Choroid plexus epithelial cell (primary cell): Measurements from ENCODE around the gene CPD.
A peak's percentile ranks its signal among the peaks of the same experiment; 100 is the strongest.
"Not testable (repeated sequence)": the region's sequence is repeated elsewhere in the genome, so short reads cannot be mapped to it uniquely, and the experiment has no call there.

ENCODE experiments used
- DNase-seq: peaks from one replicate; pipeline ENCODE4 v3.0.0-alpha.2; 2010; ENCODE audit warnings: low read depth
- H3K4me3 ChIP-seq: 2 replicates; pipeline ENCODE4 v1.5.1; 2011; ENCODE audit warnings: low read depth, mild to moderate bottlenecking, control low read depth, low read length, moderate library complexity
- TF ChIP-seq, protein P1 (sequence below): conservative IDR thresholded peaks from 2 replicates; pipeline ENCODE4 v1.5.1; 2011; ENCODE audit warnings: low read depth, mild to moderate bottlenecking, control low read depth, inconsistent platforms, low read length, moderate library complexity

CPD gene

DNA sequence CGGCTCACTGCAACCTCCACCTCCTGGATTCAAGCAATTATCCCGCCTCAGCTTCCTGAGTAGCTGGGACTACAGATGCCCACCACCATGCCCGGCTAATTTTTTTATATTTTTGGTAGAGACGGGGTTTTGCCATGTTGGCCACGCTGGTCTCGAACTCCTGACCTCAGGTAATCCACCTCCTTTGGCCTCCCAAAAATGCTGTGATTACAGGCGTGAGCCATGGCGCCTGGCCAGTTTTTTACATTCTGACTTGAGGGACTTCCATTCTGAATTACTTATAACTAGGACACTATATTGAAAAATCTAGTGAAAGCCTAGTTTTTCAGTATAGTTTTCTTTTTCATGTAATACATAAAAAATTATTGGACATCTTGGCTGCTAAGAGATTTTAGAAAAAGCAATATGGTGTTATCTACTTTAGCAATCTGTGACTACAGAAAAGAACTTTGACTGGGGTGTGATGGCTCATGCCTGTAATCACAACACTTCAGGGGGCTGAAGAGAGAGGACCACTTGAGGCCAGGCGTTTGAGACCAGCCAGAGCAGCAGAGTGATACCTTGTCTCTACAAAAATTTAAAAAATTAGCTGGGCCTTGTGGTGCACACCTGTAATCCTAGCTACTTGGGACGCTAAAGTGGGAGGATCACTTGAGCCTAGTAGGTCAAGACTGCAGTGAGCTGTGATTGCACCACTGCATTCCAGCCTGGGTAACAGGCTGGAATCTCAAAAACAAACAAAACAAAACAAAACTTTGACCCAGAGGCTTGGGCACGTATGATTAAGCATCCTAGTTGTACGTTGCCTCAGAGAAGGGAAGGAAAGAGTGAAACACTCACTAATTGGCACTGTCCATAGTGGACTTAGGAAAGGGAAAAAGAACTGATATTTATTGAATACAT, 71.6 kb downstream of the CPD start:
- TF ChIP-seq, protein P1, sequence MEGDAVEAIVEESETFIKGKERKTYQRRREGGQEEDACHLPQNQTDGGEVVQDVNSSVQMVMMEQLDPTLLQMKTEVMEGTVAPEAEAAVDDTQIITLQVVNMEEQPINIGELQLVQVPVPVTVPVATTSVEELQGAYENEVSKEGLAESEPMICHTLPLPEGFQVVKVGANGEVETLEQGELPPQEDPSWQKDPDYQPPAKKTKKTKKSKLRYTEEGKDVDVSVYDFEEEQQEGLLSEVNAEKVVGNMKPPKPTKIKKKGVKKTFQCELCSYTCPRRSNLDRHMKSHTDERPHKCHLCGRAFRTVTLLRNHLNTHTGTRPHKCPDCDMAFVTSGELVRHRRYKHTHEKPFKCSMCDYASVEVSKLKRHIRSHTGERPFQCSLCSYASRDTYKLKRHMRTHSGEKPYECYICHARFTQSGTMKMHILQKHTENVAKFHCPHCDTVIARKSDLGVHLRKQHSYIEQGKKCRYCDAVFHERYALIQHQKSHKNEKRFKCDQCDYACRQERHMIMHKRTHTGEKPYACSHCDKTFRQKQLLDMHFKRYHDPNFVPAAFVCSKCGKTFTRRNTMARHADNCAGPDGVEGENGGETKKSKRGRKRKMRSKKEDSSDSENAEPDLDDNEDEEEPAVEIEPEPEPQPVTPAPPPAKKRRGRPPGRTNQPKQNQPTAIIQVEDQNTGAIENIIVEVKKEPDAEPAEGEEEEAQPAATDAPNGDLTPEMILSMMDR: no peak
- H3K4me3 ChIP-seq: no peak overlapping the region
- DNase-seq: peak; percentile 72

- no peak overlapping the region for H3K4me3 ChIP-seq
- TF ChIP-seq, protein P1: no peak
- DNase-seq: peak; percentile 16
Measured at GRCh38 chr17:30454635-30455034, 75.9 kb downstream of the CPD start.

DNA sequence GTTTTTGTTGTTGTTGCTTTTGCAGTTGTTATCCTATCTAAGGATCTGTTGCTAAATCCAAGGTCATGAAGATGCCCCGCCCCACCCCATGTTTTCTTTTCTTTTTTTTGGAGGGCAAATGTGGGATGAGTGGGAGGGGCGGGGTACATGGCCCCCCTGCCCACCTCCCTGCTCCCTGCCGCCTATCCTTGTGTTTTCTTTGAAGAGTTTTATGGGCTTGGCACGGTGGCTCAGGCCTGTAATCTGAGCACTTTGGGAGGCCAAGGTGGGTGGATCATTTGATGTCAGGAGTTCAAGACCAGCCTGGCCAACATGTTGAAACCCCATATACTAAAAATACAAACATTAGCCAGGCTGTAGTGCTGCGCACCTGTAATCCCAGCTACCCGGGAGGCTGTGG, 79.6 kb downstream of the CPD start:
- no peak overlapping the region for H3K4me3 ChIP-seq
- DNase-seq: no peak
- TF ChIP-seq, protein P1: no peak

- not testable (repeated sequence) for DNase-seq, H3K4me3 ChIP-seq
Measured at GRCh38 chr17:30458797-30459413, 80.2 kb downstream of the CPD start.

GRCh38 chr17:30468465-30468864, 89.7 kb downstream of the CPD start:
- TF ChIP-seq, protein P1: no peak
- no peak overlapping the region for H3K4me3 ChIP-seq
- no peak for DNase-seq

GRCh38 chr17:30472238-30472890, 93.6 kb downstream of the CPD start:
- no peak overlapping the region for H3K4me3 ChIP-seq
- TF ChIP-seq, protein P1: no peak
- peak; percentile 35 for DNase-seq

DNA sequence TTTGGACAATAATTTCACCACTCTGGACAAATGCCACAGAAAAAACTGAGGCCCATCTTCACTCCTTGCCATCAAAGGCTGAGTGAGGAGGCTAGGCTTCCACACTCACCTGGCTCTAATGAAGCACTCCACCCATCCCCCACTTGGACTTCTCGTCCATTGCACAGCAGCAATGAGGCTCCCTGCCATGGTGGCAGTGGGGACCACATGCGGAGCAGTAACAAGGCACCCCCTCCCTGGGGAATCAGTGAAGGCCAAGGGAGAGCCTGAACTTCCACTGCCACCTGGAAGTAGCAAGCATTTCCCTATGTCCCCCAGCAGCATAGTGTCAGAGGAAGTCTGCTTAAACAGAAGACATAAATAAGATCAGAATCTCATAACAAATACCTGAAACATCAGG, 96.5 kb downstream of the CPD start:
- H3K4me3 ChIP-seq: no peak overlapping the region
- no peak for DNase-seq
- TF ChIP-seq, protein P1: no peak
